SK-N-SH (cell line): ENCODE data around the gene SETBP1. TPM values are rescaled to one million over a fixed set of nuclear protein-coding genes. Genes with fewer than 3 reads are reported as not detected.
A peak's percentile ranks its signal among the peaks of the same experiment; 100 is the strongest.

Source experiments
- CTCF ChIA-PET: fragments of 300-600, 350-600 bp; formaldehyde crosslinking; extraction: SDS; loops from one replicate; lab custom pipeline; 2021; lab: Yijun Ruan, JAX
- POLR2A ChIA-PET: fragments of 350-600 bp; sonication (Branson Sonifier 250); formaldehyde crosslinking; extraction: SDS; loops from one replicate; lab custom pipeline; 2020; ENCODE audit warnings: antibody characterized with exemption, inconsistent platforms; lab: Yijun Ruan, JAX
- DNase-seq: peaks from one replicate; pipeline ENCODE4 v3.0.0; 2012
- H2AFZ ChIP-seq: fragments of 200-600 bp; sonication (generic); 2 replicates; pipeline ENCODE4 v1.8.1; 2016; ENCODE audit warnings: antibody characterized with exemption, mild to moderate bottlenecking, low read depth
- H3F3A ChIP-seq: fragments of 200-600 bp; sonication (generic); replicated peaks from 2 replicates; pipeline ENCODE3; 2016; ENCODE audit warnings: antibody characterized with exemption, mild to moderate bottlenecking; ENCODE audit not compliant: insufficient read depth
- H3K27ac ChIP-seq, 2 experiments: fragments of 200-500 bp in 1 of 2; fragments of 200-600 bp in 1 of 2; sonication (Bioruptor generic) in 1 of 2; sonication (generic), shearing (Covaris generic) in 1 of 2; 2 replicates each; pipeline versions ENCODE4 v1.5.1 to v1.6.1; 2014 to 2016; ENCODE audit warnings: low read depth in 2 of 2, inconsistent platforms in 1 of 2, low read length in 1 of 2, mild to moderate bottlenecking in 1 of 2, mixed read lengths in 1 of 2
- H3K27me3 ChIP-seq: fragments of 200-600 bp; sonication (generic), shearing (Covaris generic); 2 replicates; pipeline ENCODE4 v1.6.1; 2016; ENCODE audit warnings: mixed run types; ENCODE audit not compliant: insufficient read depth
- H3K36me3 ChIP-seq, 2 experiments: fragments of 200-500 bp in 1 of 2; fragments of 200-600 bp in 1 of 2; sonication (Bioruptor generic) in 1 of 2; sonication (generic) in 1 of 2; replicated peaks in 1 of 2; 2 replicates each; pipeline versions ENCODE3 to v1.5.1; 2014 to 2016; ENCODE audit warnings: low read length in 1 of 2, mild to moderate bottlenecking in 1 of 2; ENCODE audit not compliant: insufficient read depth in 2 of 2, control insufficient read depth in 1 of 2
- H3K4me1 ChIP-seq, 2 experiments: fragments of 200-500 bp in 1 of 2; fragments of 200-600 bp in 1 of 2; sonication (Bioruptor generic) in 1 of 2; sonication (generic), shearing (Covaris generic) in 1 of 2; 2 replicates each; pipeline versions ENCODE4 v1.5.1 to v1.6.1; 2014 to 2016; ENCODE audit warnings: low read depth in 1 of 2, low read length in 1 of 2, mixed run types in 1 of 2; ENCODE audit not compliant: insufficient read depth in 2 of 2, control insufficient read depth in 1 of 2
- H3K4me2 ChIP-seq: fragments of 200-600 bp; sonication (generic), shearing (Covaris generic); 2 replicates; pipeline ENCODE4 v1.6.1; 2017; ENCODE audit warnings: mixed run types
- H3K4me3 ChIP-seq, 2 experiments: fragments of 200-500 bp in 1 of 2; fragments of 200-600 bp in 1 of 2; sonication (Bioruptor generic) in 1 of 2; sonication (generic), shearing (Covaris generic) in 1 of 2; 2 replicates each; pipeline versions ENCODE4 v1.5.1 to v1.8.1; 2014 to 2016; ENCODE audit warnings: low read depth in 2 of 2, inconsistent platforms in 1 of 2, low read length in 1 of 2, mild to moderate bottlenecking in 1 of 2, mixed read lengths in 1 of 2, moderate library complexity in 1 of 2
- H3K79me2 ChIP-seq: fragments of 200-600 bp; sonication (generic); 2 replicates; pipeline ENCODE4 v1.8.1; 2017; ENCODE audit warnings: mild to moderate bottlenecking; ENCODE audit not compliant: insufficient read depth
- H3K9ac ChIP-seq: fragments of 200-600 bp; sonication (generic); 2 replicates; pipeline ENCODE4 v1.6.1; 2017; ENCODE audit warnings: mixed run types
- H3K9me2 ChIP-seq: fragments of 200-600 bp; sonication (generic); 2 replicates; pipeline ENCODE4 v1.6.1; 2017; ENCODE audit warnings: mixed run types
- H3K9me3 ChIP-seq: fragments of 200-600 bp; sonication (generic); 2 replicates; pipeline ENCODE4 v1.6.1; 2017; ENCODE audit warnings: mixed run types, mild to moderate bottlenecking, moderate library complexity
- H4K20me1 ChIP-seq: fragments of 200-600 bp; sonication (generic); 2 replicates; pipeline ENCODE4 v1.6.1; 2017; ENCODE audit warnings: mild to moderate bottlenecking, mixed run types; ENCODE audit not compliant: insufficient read depth
- JUND ChIP-seq: IDR thresholded peaks from 2 replicates; pipeline ENCODE4 v1.4.0; 2012
- PBX3 ChIP-seq: IDR thresholded peaks from 2 replicates; pipeline ENCODE4; 2012
- POLR2AphosphoS5 ChIP-seq: IDR thresholded peaks from 2 replicates; pipeline ENCODE4 v1.6.1; 2012; ENCODE audit warnings: low read depth, low read length
- RCOR1 ChIP-seq: fragments of 150-350 bp; IDR thresholded peaks from 2 replicates; pipeline ENCODE4 v1.6.1; 2017; ENCODE audit warnings: antibody characterized with exemption, low read length
- REST ChIP-seq: IDR thresholded peaks from 2 replicates; pipeline ENCODE4 v1.6.1; 2012; ENCODE audit warnings: mild to moderate bottlenecking, low read depth, low read length, moderate library complexity
- TCF12 ChIP-seq: IDR thresholded peaks from 2 replicates; pipeline ENCODE4 v1.4.0; 2012
- TEAD4 ChIP-seq: IDR thresholded peaks from 2 replicates; pipeline ENCODE4 v1.4.0; 2012; ENCODE audit warnings: mild to moderate bottlenecking, borderline replicate concordance; ENCODE audit not compliant: insufficient read depth
- YY1 ChIP-seq: IDR thresholded peaks from 2 replicates; pipeline ENCODE4 v1.4.0; 2012; ENCODE audit warnings: low read depth, mild to moderate bottlenecking
- WGBS: methylation state at CpG from one replicate; pipeline ENCODE4 v1.1.6; 2017; ENCODE audit warnings: low lambda C conversion rate; 5-methylcytosine and 5-hydroxymethylcytosine counted together
- polyA plus RNA-seq, 3 experiments: library from polyadenylated mRNA; depleted of rRNA; stranded (reverse); fragments of >200 nt; gene quantifications; 2 replicates each; pipeline ENCODE4 v1.2.3, GENCODE V29; 2012

The SETBP1 gene
- polyA plus RNA-seq, 1 of the 3 experiments (the other 2 are of a cell fraction) = 3.0 TPM

GRCh38 chr18:44951748-44952147 is 271.1 kb downstream of the SETBP1 start (continued):
- no peak for TF ChIP-seq YY1
- TF ChIP-seq TEAD4 = no peak
- TF ChIP-seq POLR2AphosphoS5 = no peak
- TF ChIP-seq, all 33 proteins: peak for 0

- Histone ChIP-seq H3K9ac (no peak overlapping the region), H3K4me2 (no peak overlapping the region), H3F3A (peaks cover 16% of the 10 kb centered on the region), H2AFZ (no peak overlapping the region), H3K27ac (no peak overlapping the region), H3K36me3 (peaks cover 5 to 11% of the 10 kb centered on the region in 2 experiments), H3K9me2 (no peaks in the 10 kb centered on the region), H3K79me2 (no peaks in the 10 kb centered on the region), H3K4me3 (no peak overlapping the region), H3K9me3 (no peaks in the 10 kb centered on the region), H3K27me3 (no peaks in the 10 kb centered on the region), H4K20me1 (no peaks in the 10 kb centered on the region), H3K4me1 (0 out of 4 replicates have a peak, but pooled peaks cover 0 to 8% of the 10 kb centered on the region in 2 experiments)
- 47% methylated on average over 1 of the region's 1 CpG for WGBS
- TF ChIP-seq TCF12 = no peak
- no peak for TF ChIP-seq PBX3
- TF ChIP-seq JUND = no peak
- no peak for TF ChIP-seq TEAD4
- no peak for DNase-seq
- ChIA-PET CTCF (no interaction called here), POLR2A (no interaction called here)
These were observed 273.6 kb downstream of the SETBP1 start for GRCh38 chr18:44954257-44954656.

- Histone ChIP-seq H2AFZ (no peak overlapping the region), H3K9me3 (no peaks in the 10 kb centered on the region), H3K4me1 (0 out of 4 replicates have a peak, but pooled peaks cover 0 to 8% of the 10 kb centered on the region in 2 experiments), H3K79me2 (no peaks in the 10 kb centered on the region), H3K27me3 (no peaks in the 10 kb centered on the region), H3K36me3 (peaks cover 0 to 4% of the 10 kb centered on the region in 2 experiments), H3K9me2 (no peaks in the 10 kb centered on the region), H3F3A (peaks cover 16% of the 10 kb centered on the region), H3K4me3 (no peak overlapping the region), H3K9ac (no peak overlapping the region), H4K20me1 (no peaks in the 10 kb centered on the region), H3K27ac (no peak overlapping the region), H3K4me2 (no peak overlapping the region)
- POLR2A ChIA-PET = no interaction called here
- CTCF ChIA-PET = interaction anchor here (0.8 to 1.8 kb wide), 3 partner anchors 13 to 293 kb away, joined by 3 to 5 read pairs (median 3); no protein-coding TSS in a partner anchor
- peak; percentile 91 for TF ChIP-seq REST
- TF ChIP-seq RCOR1 = no peak
- WGBS = 76% methylated on average over 1 of the region's 1 CpG
- DNase-seq = no peak
These were observed 275.1 kb downstream of the SETBP1 start for GRCh38 chr18:44955825-44956224.
